SK-N-SH (cell line): ENCODE results near the gene ARHGEF28.

Experiments used
- CTCF ChIP-seq: fragments of 200-600 bp; sonication (generic); IDR thresholded peaks from 2 replicates; pipeline ENCODE4 v1.6.1; 2017; ENCODE audit warnings: antibody characterized with exemption, mild to moderate bottlenecking, moderate library complexity
- EP300 ChIP-seq, 2 experiments: IDR thresholded peaks; 2 replicates each; pipeline versions ENCODE4 v1.4.0 to v1.6.1; 2012; ENCODE audit warnings: borderline replicate concordance in 1 of 2, low read depth in 1 of 2, low read length in 1 of 2
- FOXJ3 ChIP-seq: sonication (generic); formaldehyde crosslinking; IDR thresholded peaks from 2 replicates; pipeline ENCODE4 v1.5.1; 2020; ENCODE audit warnings: mild to moderate bottlenecking, missing genetic modification reagents
- FOXM1 ChIP-seq: IDR thresholded peaks from 2 replicates; pipeline ENCODE4 v1.4.0; 2012; ENCODE audit warnings: low read depth, mild to moderate bottlenecking
- JUND ChIP-seq: IDR thresholded peaks from 2 replicates; pipeline ENCODE4 v1.4.0; 2012
- MEF2A ChIP-seq: IDR thresholded peaks from 2 replicates; pipeline ENCODE4 v1.4.0; 2012; ENCODE audit warnings: low read depth, borderline replicate concordance
- MXI1 ChIP-seq: IDR thresholded peaks from 2 replicates; pipeline ENCODE4 v1.6.1; 2012; ENCODE audit warnings: mild to moderate bottlenecking, low read depth, low read length, improper control_type of control experiment
- POLR2AphosphoS5 ChIP-seq: IDR thresholded peaks from 2 replicates; pipeline ENCODE4 v1.6.1; 2012; ENCODE audit warnings: low read depth, low read length
- RCOR1 ChIP-seq: fragments of 150-350 bp; IDR thresholded peaks from 2 replicates; pipeline ENCODE4 v1.6.1; 2017; ENCODE audit warnings: antibody characterized with exemption, low read length
- RFX5 ChIP-seq: IDR thresholded peaks from 2 replicates; pipeline ENCODE4 v1.6.1; 2012; ENCODE audit warnings: mild to moderate bottlenecking, improper control_type of control experiment, low read length
- RXRA ChIP-seq: IDR thresholded peaks from 2 replicates; pipeline ENCODE4 v1.4.0; 2012; ENCODE audit warnings: low read depth, mild to moderate bottlenecking, borderline replicate concordance
- SMC3 ChIP-seq: IDR thresholded peaks from 2 replicates; pipeline ENCODE4 v1.6.1; 2012; ENCODE audit warnings: low read depth, low read length, improper control_type of control experiment
- YY1 ChIP-seq: IDR thresholded peaks from 2 replicates; pipeline ENCODE4 v1.4.0; 2012; ENCODE audit warnings: low read depth, mild to moderate bottlenecking
- TF ChIP-seq, protein P1 (sequence below): IDR thresholded peaks from 2 replicates; pipeline ENCODE4 v1.6.1; 2012; ENCODE audit warnings: mild to moderate bottlenecking, low read depth, low read length, moderate library complexity

- TF ChIP-seq CTCF (no peak), RFX5 (no peak), POLR2AphosphoS5 (no peak), EP300 (IDR thresholded peaks at IDR 0.05; ENCODE audit: borderline replicate concordance in 1 of 2, low read depth in 1 of 2, low read length in 1 of 2) (no peak), RCOR1 (no peak), RXRA (no peak), FOXM1 (no peak), MEF2A (no peak), SMC3 (no peak), YY1 (no peak), FOXJ3 (CRISPR knock-in tag) (no peak), JUND (no peak), MXI1 (no peak)
- TF ChIP-seq, protein P1, sequence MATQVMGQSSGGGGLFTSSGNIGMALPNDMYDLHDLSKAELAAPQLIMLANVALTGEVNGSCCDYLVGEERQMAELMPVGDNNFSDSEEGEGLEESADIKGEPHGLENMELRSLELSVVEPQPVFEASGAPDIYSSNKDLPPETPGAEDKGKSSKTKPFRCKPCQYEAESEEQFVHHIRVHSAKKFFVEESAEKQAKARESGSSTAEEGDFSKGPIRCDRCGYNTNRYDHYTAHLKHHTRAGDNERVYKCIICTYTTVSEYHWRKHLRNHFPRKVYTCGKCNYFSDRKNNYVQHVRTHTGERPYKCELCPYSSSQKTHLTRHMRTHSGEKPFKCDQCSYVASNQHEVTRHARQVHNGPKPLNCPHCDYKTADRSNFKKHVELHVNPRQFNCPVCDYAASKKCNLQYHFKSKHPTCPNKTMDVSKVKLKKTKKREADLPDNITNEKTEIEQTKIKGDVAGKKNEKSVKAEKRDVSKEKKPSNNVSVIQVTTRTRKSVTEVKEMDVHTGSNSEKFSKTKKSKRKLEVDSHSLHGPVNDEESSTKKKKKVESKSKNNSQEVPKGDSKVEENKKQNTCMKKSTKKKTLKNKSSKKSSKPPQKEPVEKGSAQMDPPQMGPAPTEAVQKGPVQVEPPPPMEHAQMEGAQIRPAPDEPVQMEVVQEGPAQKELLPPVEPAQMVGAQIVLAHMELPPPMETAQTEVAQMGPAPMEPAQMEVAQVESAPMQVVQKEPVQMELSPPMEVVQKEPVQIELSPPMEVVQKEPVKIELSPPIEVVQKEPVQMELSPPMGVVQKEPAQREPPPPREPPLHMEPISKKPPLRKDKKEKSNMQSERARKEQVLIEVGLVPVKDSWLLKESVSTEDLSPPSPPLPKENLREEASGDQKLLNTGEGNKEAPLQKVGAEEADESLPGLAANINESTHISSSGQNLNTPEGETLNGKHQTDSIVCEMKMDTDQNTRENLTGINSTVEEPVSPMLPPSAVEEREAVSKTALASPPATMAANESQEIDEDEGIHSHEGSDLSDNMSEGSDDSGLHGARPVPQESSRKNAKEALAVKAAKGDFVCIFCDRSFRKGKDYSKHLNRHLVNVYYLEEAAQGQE, result no peak
These were observed 336.9 kb downstream of the ARHGEF28 start for GRCh38 chr5:73962801-73963425.
